Liver (tissue), 9 donors: ENCODE measurements around the gene CCDC141. TPM values are rescaled to one million over a fixed set of nuclear protein-coding genes. Genes with fewer than 3 reads are reported as not detected.

ENCODE experiments used
- DNase-seq: peaks from one replicate; pipeline ENCODE4 v3.0.0-alpha.2; 2017; ENCODE audit warnings: low spot score
- H3K27ac ChIP-seq, 2 donors: one replicate each; pipeline ENCODE4 v1.7.0; 2013; ENCODE audit warnings: inconsistent platforms in 2 of 2, low read length in 2 of 2, control low read depth in 1 of 2, low read depth in 1 of 2, mild to moderate bottlenecking in 1 of 2
- H3K27me3 ChIP-seq, 4 donors: one replicate each; pipeline versions ENCODE4 v1.6.1 to v1.7.0; 2013; ENCODE audit warnings: low read length in 3 of 4, inconsistent platforms in 1 of 4, mild to moderate bottlenecking in 1 of 4, moderate library complexity in 1 of 4; ENCODE audit not compliant: control insufficient read depth in 4 of 4, insufficient read depth in 4 of 4
- H3K36me3 ChIP-seq, 4 donors: one replicate each; pipeline versions ENCODE4 v1.6.1 to v1.7.0; 2013; ENCODE audit warnings: low read length in 3 of 4, mild to moderate bottlenecking in 3 of 4, low read depth in 1 of 4, moderate library complexity in 1 of 4; ENCODE audit not compliant: control insufficient read depth in 4 of 4, insufficient read depth in 3 of 4
- H3K4me1 ChIP-seq, 4 donors: one replicate each; pipeline versions ENCODE4 v1.6.1 to v1.7.0; 2013; ENCODE audit warnings: low read length in 3 of 4, mild to moderate bottlenecking in 3 of 4, moderate library complexity in 1 of 4; ENCODE audit not compliant: control insufficient read depth in 4 of 4, insufficient read depth in 4 of 4
- H3K4me3 ChIP-seq, 3 donors: one replicate each; pipeline versions ENCODE4 v1.6.1 to v1.7.0; 2013; ENCODE audit warnings: low read length in 3 of 3, control low read depth in 1 of 3, low read depth in 1 of 3, mild to moderate bottlenecking in 1 of 3
- H3K9ac ChIP-seq, 2 donors: one replicate each; pipeline ENCODE4 v1.7.0; 2013; ENCODE audit warnings: low read length in 2 of 2, mild to moderate bottlenecking in 2 of 2, moderate library complexity in 2 of 2, control low read depth in 1 of 2, low read depth in 1 of 2
- H3K9me3 ChIP-seq, 4 donors: one replicate each; pipeline versions ENCODE4 v1.6.1 to v1.7.0; 2013; ENCODE audit warnings: low read length in 3 of 4; ENCODE audit not compliant: control insufficient read depth in 4 of 4
- CTCF ChIP-seq: fragments of 150-350 bp; IDR thresholded peaks from 2 replicates; pipeline ENCODE4 v1.5.1; 2017; ENCODE audit warnings: improper control_type of control experiment, low read depth, low read length; ENCODE audit not compliant: missing input control
- FOXA2 ChIP-seq: IDR thresholded peaks from 2 replicates; pipeline ENCODE4 v1.6.1; 2016; ENCODE audit warnings: antibody characterized with exemption
- GABPA ChIP-seq, 2 donors: IDR thresholded peaks in 1 of 2; conservative IDR thresholded peaks in 1 of 2; 2 replicates each; pipeline ENCODE4 v1.6.1; 2016; ENCODE audit warnings: antibody characterized with exemption in 2 of 2, mild to moderate bottlenecking in 1 of 2, moderate library complexity in 1 of 2
- HNF4A ChIP-seq, 2 donors: conservative IDR thresholded peaks; 2 replicates each; pipeline ENCODE4 v1.6.1; 2016; ENCODE audit warnings: antibody characterized with exemption in 2 of 2, mild to moderate bottlenecking in 2 of 2
- HNF4G ChIP-seq: IDR thresholded peaks from 2 replicates; pipeline ENCODE4 v1.6.1; 2016; ENCODE audit warnings: antibody characterized with exemption
- JUND ChIP-seq, 2 donors: IDR thresholded peaks; 2 replicates each; pipeline ENCODE4 v1.6.1; 2016; ENCODE audit warnings: antibody characterized with exemption in 2 of 2
- NR2F2 ChIP-seq: IDR thresholded peaks from 2 replicates; pipeline ENCODE4 v1.6.1; 2016; ENCODE audit warnings: antibody characterized with exemption
- RAD21 ChIP-seq, 2 donors: IDR thresholded peaks; 2 replicates each; pipeline ENCODE4 v1.6.1; 2016; ENCODE audit warnings: antibody characterized with exemption in 2 of 2, mild to moderate bottlenecking in 2 of 2
- REST ChIP-seq: IDR thresholded peaks from 2 replicates; pipeline ENCODE4 v1.6.1; 2016; ENCODE audit warnings: antibody characterized with exemption, mild to moderate bottlenecking
- RXRA ChIP-seq, 2 donors: IDR thresholded peaks; 2 replicates each; pipeline ENCODE4 v1.6.1; 2017 to 2018; ENCODE audit warnings: antibody characterized with exemption in 2 of 2, mild to moderate bottlenecking in 1 of 2
- TAF1 ChIP-seq: conservative IDR thresholded peaks from 2 replicates; pipeline ENCODE4 v1.6.1; 2016; ENCODE audit warnings: antibody characterized with exemption, mild to moderate bottlenecking
- ZBTB33 ChIP-seq: IDR thresholded peaks from 2 replicates; pipeline ENCODE4 v1.6.1; 2016; ENCODE audit warnings: antibody characterized with exemption
- WGBS: extraction: QIAGEN DNeasy Blood & Tissue Kit; methylation state at CpG from one replicate; pipeline ENCODE4 v1.1.7; 2013; 5-methylcytosine and 5-hydroxymethylcytosine counted together
- polyA plus RNA-seq, 2 donors: library from polyadenylated mRNA; stranded (reverse) in 1 of 2; unstranded in 1 of 2; fragments of 200-250 nt in 1 of 2; fragments of >200 nt in 1 of 2; fragmentation: Nextera tagmentation in 1 of 2; extraction: Ambion mirVana in 1 of 2; gene quantifications; one replicate each; pipeline versions ENCODE4 v1.2.1 to v1.2.3, GENCODE V29; 2013 to 2015
- total RNA-seq, 2 donors: library from RNA; depleted of rRNA; stranded (reverse); fragments of >200 nt; gene quantifications; one replicate each; pipeline ENCODE4 v1.2.3, GENCODE V29; 2014
- donor health status: healthy.
- donor health status: healthy.
- donor health status: healthy.
- donor health status: healthy.
- donor health status: healthy.

CCDC141 gene
- total and polyA plus RNA-seq, 4 donors, result 0.05 to 1.0 (median 0.39) TPM

- H3K4me1 ChIP-seq, result no peaks in the 10 kb centered on the region
- H3K36me3 ChIP-seq, result no peaks in the 10 kb centered on the region
- H3K27ac ChIP-seq, result no peak overlapping the region
- no peak overlapping the region for H3K9ac ChIP-seq
- no peaks in the 10 kb centered on the region for H3K9me3 ChIP-seq
- peaks cover 0 to 5% (median 0%) of the 10 kb centered on the region in 4 donors for H3K27me3 ChIP-seq
- no peak for DNase-seq
- TF ChIP-seq JUND (IDR thresholded peaks at IDR 0.05) (no peak), NR2F2 (no peak), REST (no peak), CTCF (no peak), HNF4G (no peak), RAD21 (IDR thresholded peaks at IDR 0.05) (no peak), TAF1 (no peak), HNF4A (conservative IDR thresholded peaks at IDR 0.05) (no peak), GABPA (IDR thresholded peaks at IDR 0.05 in 1 of 2, conservative IDR thresholded peaks at IDR 0.05 in 1 of 2) (no peak), RXRA (IDR thresholded peaks at IDR 0.05) (no peak)
- no peak overlapping the region for H3K4me3 ChIP-seq
- WGBS, result 39% methylated on average over 2 of the region's 2 CpGs
Measured at GRCh38 chr2:178830451-178830850, 219.5 kb downstream of the CCDC141 start.

- no peaks in the 10 kb centered on the region for H3K4me1 ChIP-seq
- no peak for DNase-seq
- no peak overlapping the region for H3K9ac ChIP-seq
- no peaks in the 10 kb centered on the region for H3K9me3 ChIP-seq
- 65% methylated on average over 3 of the region's 3 CpGs for WGBS
- no peak for TF ChIP-seq FOXA2
- no peak for TF ChIP-seq TAF1
- TF ChIP-seq RXRA (IDR thresholded peaks at IDR 0.05), result no peak
- no peak for TF ChIP-seq JUND (IDR thresholded peaks at IDR 0.05)
- no peak for TF ChIP-seq CTCF
- no peak for TF ChIP-seq ZBTB33
- TF ChIP-seq HNF4A (conservative IDR thresholded peaks at IDR 0.05), result no peak
- H3K27ac ChIP-seq, result no peak overlapping the region
- H3K4me3 ChIP-seq, result no peak overlapping the region
- H3K36me3 ChIP-seq, result no peaks in the 10 kb centered on the region
- peaks cover 0 to 5% (median 0%) of the 10 kb centered on the region in 4 donors for H3K27me3 ChIP-seq
Measured at GRCh38 chr2:178829981-178830380, 220.0 kb downstream of the CCDC141 start.
